CD14-positive monocyte (primary cell): ENCODE data around the gene ASCL3. TPM values are rescaled to one million over a fixed set of nuclear protein-coding genes. Genes with fewer than 3 reads are reported as not detected.

Experiments
- DNase-seq, 3 donors: peaks; one replicate each; pipeline ENCODE4 v3.0.0-alpha.2; 2011 to 2022
- H2AFZ ChIP-seq: 2 replicates; pipeline ENCODE4 v1.6.0; 2012; ENCODE audit warnings: mild to moderate bottlenecking, low read depth, low read length, inconsistent platforms; ENCODE audit not compliant: insufficient read depth, poor library complexity, severe bottlenecking
- H3K27ac ChIP-seq, 2 donors: 1 replicate in 1 of 2; 2 replicates in 1 of 2; pipeline ENCODE4 v1.5.1; 2012 to 2013; ENCODE audit warnings: low read length in 2 of 2, control low read depth in 1 of 2, inconsistent platforms in 1 of 2, low read depth in 1 of 2, mild to moderate bottlenecking in 1 of 2
- H3K27me3 ChIP-seq, 2 donors: one replicate each; pipeline versions ENCODE4 v1.6.0 to v1.6.1; 2011 to 2013; ENCODE audit warnings: low read length in 2 of 2; ENCODE audit not compliant: control insufficient read depth in 2 of 2, insufficient read depth in 2 of 2
- H3K36me3 ChIP-seq, 2 donors: replicated peaks in 1 of 2; 1 replicate in 1 of 2; 2 replicates in 1 of 2; pipeline versions ENCODE4 v1.5.1 to v1.6.1; 2012 to 2013; ENCODE audit warnings: low read length in 2 of 2, control low read depth in 1 of 2, inconsistent platforms in 1 of 2, mild to moderate bottlenecking in 1 of 2; ENCODE audit not compliant: insufficient read depth in 2 of 2, control insufficient read depth in 1 of 2
- H3K4me1 ChIP-seq, 2 donors: 1 replicate in 1 of 2; 2 replicates in 1 of 2; pipeline versions ENCODE4 v1.5.1 to v1.6.1; 2012 to 2013; ENCODE audit warnings: low read length in 2 of 2, control low read depth in 1 of 2, inconsistent platforms in 1 of 2, mild to moderate bottlenecking in 1 of 2, moderate library complexity in 1 of 2; ENCODE audit not compliant: insufficient read depth in 2 of 2, control insufficient read depth in 1 of 2
- H3K4me2 ChIP-seq: replicated peaks from 2 replicates; pipeline ENCODE3; 2012; ENCODE audit warnings: low read length, moderate library complexity, mild to moderate bottlenecking; ENCODE audit not compliant: poor library complexity, severe bottlenecking; ENCODE audit errors: extremely low read depth
- H3K4me3 ChIP-seq, 3 experiments: fragments of 200-600 bp in 1 of 3; sonication (generic) in 1 of 3; replicated peaks in 1 of 3; 1 replicate in 2 of 3; 2 replicates in 1 of 3; pipeline ENCODE4 v1.5.1; 2011 to 2013; ENCODE audit warnings: low read length in 3 of 3, mild to moderate bottlenecking in 3 of 3, control low read depth in 2 of 3, low read depth in 2 of 3, inconsistent platforms in 1 of 3, moderate library complexity in 1 of 3
- H3K79me2 ChIP-seq: 2 replicates; pipeline ENCODE4 v1.6.0; 2012; ENCODE audit warnings: mild to moderate bottlenecking, control low read depth, inconsistent platforms, low read length, moderate library complexity; ENCODE audit not compliant: insufficient read depth
- H3K9ac ChIP-seq: 2 replicates; pipeline ENCODE4 v1.6.0; 2017; ENCODE audit warnings: low read length, mild to moderate bottlenecking; ENCODE audit not compliant: insufficient read depth, poor library complexity, severe bottlenecking
- H3K9me3 ChIP-seq, 2 donors: replicated peaks in 1 of 2; 1 replicate in 1 of 2; 2 replicates in 1 of 2; pipeline versions ENCODE4 v1.5.1 to v1.6.1; 2012 to 2013; ENCODE audit warnings: low read length in 2 of 2, control low read depth in 1 of 2; ENCODE audit not compliant: control insufficient read depth in 1 of 2, insufficient read depth in 1 of 2
- H4K20me1 ChIP-seq: 2 replicates; pipeline ENCODE4 v1.6.0; 2012; ENCODE audit warnings: mild to moderate bottlenecking, low read length, control low read depth, moderate library complexity; ENCODE audit not compliant: insufficient read depth
- H3K27ac Mint-ChIP-seq, 7 donors: one replicate each; pipeline ENCODE4 v1.8.0; 2020; ENCODE audit warnings: mild to moderate bottlenecking in 7 of 7, mixed read lengths in 7 of 7, moderate library complexity in 6 of 7, inconsistent platforms in 2 of 7
- H3K27me3 Mint-ChIP-seq, 3 donors: one replicate each; pipeline ENCODE4 v1.8.0; 2021 to 2022; ENCODE audit warnings: low read depth in 3 of 3, mild to moderate bottlenecking in 3 of 3, mixed read lengths in 3 of 3, moderate library complexity in 3 of 3, inconsistent platforms in 1 of 3
- H3K36me3 Mint-ChIP-seq, 2 donors: one replicate each; pipeline ENCODE4 v1.8.0; 2020; ENCODE audit warnings: mixed read lengths in 2 of 2, inconsistent platforms in 1 of 2, mild to moderate bottlenecking in 1 of 2
- H3K4me1 Mint-ChIP-seq: one replicate; pipeline ENCODE4 v1.8.0; 2020; ENCODE audit warnings: mild to moderate bottlenecking, mixed read lengths
- H3K4me3 Mint-ChIP-seq, 2 donors: one replicate each; pipeline ENCODE4 v1.8.0; 2020; ENCODE audit warnings: mild to moderate bottlenecking in 2 of 2, mixed read lengths in 2 of 2, moderate library complexity in 1 of 2
- H3K9me3 Mint-ChIP-seq, 7 donors: one replicate each; pipeline ENCODE4 v1.8.0; 2020 to 2022; ENCODE audit warnings: mixed read lengths in 7 of 7, mild to moderate bottlenecking in 6 of 7, moderate library complexity in 6 of 7, inconsistent platforms in 2 of 7
- CTCF ChIP-seq: fragments of 200-600 bp; IDR thresholded peaks from one replicate; pipeline ENCODE4 v1.8.0; 2022; ENCODE audit warnings: antibody characterized with exemption, mild to moderate bottlenecking
- WGBS: methylation state at CpG from one replicate; pipeline ENCODE4 v1.1.5; 2013; ENCODE audit warnings: missing lambda C conversion rate; ENCODE audit not compliant: insufficient coverage; 5-methylcytosine and 5-hydroxymethylcytosine counted together
- intact Hi-C, 2 donors: fragments of 100-400 bp; cut with micrococcal nuclease; formaldehyde crosslinking; loops; one replicate each; pipeline versions ENCODE4 v1.15.0 to v1.15.1; 2023
- polyA plus RNA-seq, 3 donors: library from polyadenylated mRNA; depleted of rRNA in 1 of 3; unstranded in 2 of 3; stranded (reverse) in 1 of 3; fragments of 300-500 nt in 2 of 3; fragments of >200 nt in 1 of 3; fragmentation: Illumina TruSeq in 2 of 3; gene quantifications; 1 replicate in 2 of 3; 2 replicates in 1 of 3; pipeline ENCODE4 v1.2.3, GENCODE V29; 2012 to 2021

ASCL3 gene
- polyA plus RNA-seq, 3 donors = not detected

- no peaks in the 10 kb centered on the region for H3K9me3 Mint-ChIP-seq
- H3K36me3 Mint-ChIP-seq = peaks cover 0 to 6% of the 10 kb centered on the region in 2 donors
- Histone ChIP-seq H3K9ac (no peak overlapping the region), H3K79me2 (no peaks in the 10 kb centered on the region), H4K20me1 (no peaks in the 10 kb centered on the region), H3K9me3 (no peaks in the 10 kb centered on the region), H2AFZ (no peak overlapping the region), H3K36me3 (no peaks in the 10 kb centered on the region), H3K4me3 (no peak overlapping the region), H3K27me3 (no peaks in the 10 kb centered on the region), H3K4me2 (no peak overlapping the region), H3K27ac (no peak overlapping the region), H3K4me1 (no peaks in the 10 kb centered on the region)
- 100% methylated on average over 1 of the region's 2 CpGs for WGBS
- H3K4me1 Mint-ChIP-seq = peaks cover 10% of the 10 kb centered on the region
- peaks cover 0 to 3% (median 1%) of the 10 kb centered on the region in 3 donors for H3K27me3 Mint-ChIP-seq
- intact Hi-C loops = no loop called here
- no peak overlapping the region for H3K4me3 Mint-ChIP-seq
- no peak overlapping the region for H3K27ac Mint-ChIP-seq
- no peak for DNase-seq
- TF ChIP-seq CTCF = no peak
Measured at GRCh38 chr11:8971196-8971923, 28.5 kb upstream of the ASCL3 start.

DNA sequence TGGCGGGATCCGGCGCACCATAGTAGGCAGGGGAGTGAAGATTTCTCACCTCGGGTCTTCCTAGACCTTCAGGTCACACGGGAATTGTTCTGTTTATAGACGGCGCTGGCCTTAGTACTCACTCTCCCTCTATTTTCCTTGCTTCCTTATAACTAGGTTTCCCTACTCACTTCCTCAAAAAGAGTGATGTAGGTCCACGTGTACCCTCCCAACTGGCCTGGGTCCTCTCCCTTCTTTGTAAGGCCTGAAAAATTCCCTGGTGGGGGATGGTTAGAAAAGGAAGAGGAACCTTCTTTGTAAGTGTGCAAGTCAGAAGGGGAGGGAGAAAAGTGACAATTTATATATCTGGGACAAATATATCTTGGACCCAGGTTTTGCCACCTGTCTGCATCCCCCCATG, 24.4 kb upstream of the ASCL3 start:
- no peak overlapping the region for H3K27ac ChIP-seq
- 83% methylated on average over 1 of the region's 8 CpGs for WGBS
- H4K20me1 ChIP-seq = no peaks in the 10 kb centered on the region
- no peak for TF ChIP-seq CTCF
- peaks cover 0 to 5% (median 0%) of the 10 kb centered on the region in 3 donors for H3K27me3 Mint-ChIP-seq
- H3K4me3 Mint-ChIP-seq = no peak overlapping the region
- H3K4me2 ChIP-seq = no peak overlapping the region
- no peaks in the 10 kb centered on the region for H3K36me3 ChIP-seq
- H3K27me3 ChIP-seq = no peaks in the 10 kb centered on the region
- H3K4me3 ChIP-seq = no peak overlapping the region
- peaks cover 21% of the 10 kb centered on the region for H3K79me2 ChIP-seq
- H3K4me1 Mint-ChIP-seq = peaks cover 29% of the 10 kb centered on the region
- H3K4me1 ChIP-seq = peaks cover 21 to 26% of the 10 kb centered on the region in 2 donors
- intact Hi-C loops = loop anchor here in 1 of 2 donors (10.0 kb wide), 2 partner anchors 48 to 292 kb away; no protein-coding TSS in a partner anchor
- H3K9me3 ChIP-seq = no peaks in the 10 kb centered on the region
- DNase-seq = peak in 1 of 3 donors; percentile 75
- peaks cover 0 to 6% of the 10 kb centered on the region in 2 donors for H3K36me3 Mint-ChIP-seq
- H3K9me3 Mint-ChIP-seq = no peaks in the 10 kb centered on the region
- H3K9ac ChIP-seq = no peak overlapping the region
- H2AFZ ChIP-seq = no peak overlapping the region
- H3K27ac Mint-ChIP-seq = peak overlapping the region in 5 of 7 donors; percentile 26 to 66 (median 51)
